CD14-positive monocyte (primary cell): ENCODE measurements around the gene NBEAL1. TPM values are rescaled to one million over a fixed set of nuclear protein-coding genes. Genes with fewer than 3 reads are reported as not detected.
"Not testable (repeated sequence)": the region's sequence is repeated elsewhere in the genome, so short reads cannot be mapped to it uniquely, and the experiment has no call there.

ENCODE experiments used
- DNase-seq, 3 donors: peaks; one replicate each; pipeline ENCODE4 v3.0.0-alpha.2; 2011 to 2022
- H2AFZ ChIP-seq: 2 replicates; pipeline ENCODE4 v1.6.0; 2012; ENCODE audit warnings: mild to moderate bottlenecking, low read depth, low read length, inconsistent platforms; ENCODE audit not compliant: insufficient read depth, poor library complexity, severe bottlenecking
- H3K27ac ChIP-seq, 2 donors: 1 replicate in 1 of 2; 2 replicates in 1 of 2; pipeline ENCODE4 v1.5.1; 2012 to 2013; ENCODE audit warnings: low read length in 2 of 2, control low read depth in 1 of 2, inconsistent platforms in 1 of 2, low read depth in 1 of 2, mild to moderate bottlenecking in 1 of 2
- H3K27me3 ChIP-seq, 2 donors: one replicate each; pipeline versions ENCODE4 v1.6.0 to v1.6.1; 2011 to 2013; ENCODE audit warnings: low read length in 2 of 2; ENCODE audit not compliant: control insufficient read depth in 2 of 2, insufficient read depth in 2 of 2
- H3K36me3 ChIP-seq, 2 donors: replicated peaks in 1 of 2; 1 replicate in 1 of 2; 2 replicates in 1 of 2; pipeline versions ENCODE4 v1.5.1 to v1.6.1; 2012 to 2013; ENCODE audit warnings: low read length in 2 of 2, control low read depth in 1 of 2, inconsistent platforms in 1 of 2, mild to moderate bottlenecking in 1 of 2; ENCODE audit not compliant: insufficient read depth in 2 of 2, control insufficient read depth in 1 of 2
- H3K4me1 ChIP-seq, 2 donors: 1 replicate in 1 of 2; 2 replicates in 1 of 2; pipeline versions ENCODE4 v1.5.1 to v1.6.1; 2012 to 2013; ENCODE audit warnings: low read length in 2 of 2, control low read depth in 1 of 2, inconsistent platforms in 1 of 2, mild to moderate bottlenecking in 1 of 2, moderate library complexity in 1 of 2; ENCODE audit not compliant: insufficient read depth in 2 of 2, control insufficient read depth in 1 of 2
- H3K4me2 ChIP-seq: replicated peaks from 2 replicates; pipeline ENCODE3; 2012; ENCODE audit warnings: low read length, moderate library complexity, mild to moderate bottlenecking; ENCODE audit not compliant: poor library complexity, severe bottlenecking; ENCODE audit errors: extremely low read depth
- H3K4me3 ChIP-seq, 3 experiments: fragments of 200-600 bp in 1 of 3; sonication (generic) in 1 of 3; replicated peaks in 1 of 3; 1 replicate in 2 of 3; 2 replicates in 1 of 3; pipeline ENCODE4 v1.5.1; 2011 to 2013; ENCODE audit warnings: low read length in 3 of 3, mild to moderate bottlenecking in 3 of 3, control low read depth in 2 of 3, low read depth in 2 of 3, inconsistent platforms in 1 of 3, moderate library complexity in 1 of 3
- H3K79me2 ChIP-seq: 2 replicates; pipeline ENCODE4 v1.6.0; 2012; ENCODE audit warnings: mild to moderate bottlenecking, control low read depth, inconsistent platforms, low read length, moderate library complexity; ENCODE audit not compliant: insufficient read depth
- H3K9ac ChIP-seq: 2 replicates; pipeline ENCODE4 v1.6.0; 2017; ENCODE audit warnings: low read length, mild to moderate bottlenecking; ENCODE audit not compliant: insufficient read depth, poor library complexity, severe bottlenecking
- H3K9me3 ChIP-seq, 2 donors: replicated peaks in 1 of 2; 1 replicate in 1 of 2; 2 replicates in 1 of 2; pipeline versions ENCODE4 v1.5.1 to v1.6.1; 2012 to 2013; ENCODE audit warnings: low read length in 2 of 2, control low read depth in 1 of 2; ENCODE audit not compliant: control insufficient read depth in 1 of 2, insufficient read depth in 1 of 2
- H4K20me1 ChIP-seq: 2 replicates; pipeline ENCODE4 v1.6.0; 2012; ENCODE audit warnings: mild to moderate bottlenecking, low read length, control low read depth, moderate library complexity; ENCODE audit not compliant: insufficient read depth
- H3K27ac Mint-ChIP-seq, 7 donors: one replicate each; pipeline ENCODE4 v1.8.0; 2020; ENCODE audit warnings: mild to moderate bottlenecking in 7 of 7, mixed read lengths in 7 of 7, moderate library complexity in 6 of 7, inconsistent platforms in 2 of 7
- H3K27me3 Mint-ChIP-seq, 3 donors: one replicate each; pipeline ENCODE4 v1.8.0; 2021 to 2022; ENCODE audit warnings: low read depth in 3 of 3, mild to moderate bottlenecking in 3 of 3, mixed read lengths in 3 of 3, moderate library complexity in 3 of 3, inconsistent platforms in 1 of 3
- H3K36me3 Mint-ChIP-seq, 2 donors: one replicate each; pipeline ENCODE4 v1.8.0; 2020; ENCODE audit warnings: mixed read lengths in 2 of 2, inconsistent platforms in 1 of 2, mild to moderate bottlenecking in 1 of 2
- H3K4me1 Mint-ChIP-seq: one replicate; pipeline ENCODE4 v1.8.0; 2020; ENCODE audit warnings: mild to moderate bottlenecking, mixed read lengths
- H3K4me3 Mint-ChIP-seq, 2 donors: one replicate each; pipeline ENCODE4 v1.8.0; 2020; ENCODE audit warnings: mild to moderate bottlenecking in 2 of 2, mixed read lengths in 2 of 2, moderate library complexity in 1 of 2
- H3K9me3 Mint-ChIP-seq, 7 donors: one replicate each; pipeline ENCODE4 v1.8.0; 2020 to 2022; ENCODE audit warnings: mixed read lengths in 7 of 7, mild to moderate bottlenecking in 6 of 7, moderate library complexity in 6 of 7, inconsistent platforms in 2 of 7
- CTCF ChIP-seq: fragments of 200-600 bp; IDR thresholded peaks from one replicate; pipeline ENCODE4 v1.8.0; 2022; ENCODE audit warnings: antibody characterized with exemption, mild to moderate bottlenecking
- WGBS: methylation state at CpG from one replicate; pipeline ENCODE4 v1.1.5; 2013; ENCODE audit warnings: missing lambda C conversion rate; ENCODE audit not compliant: insufficient coverage; 5-methylcytosine and 5-hydroxymethylcytosine counted together
- intact Hi-C, 2 donors: fragments of 100-400 bp; cut with micrococcal nuclease; formaldehyde crosslinking; loops; one replicate each; pipeline versions ENCODE4 v1.15.0 to v1.15.1; 2023
- polyA plus RNA-seq, 3 donors: library from polyadenylated mRNA; depleted of rRNA in 1 of 3; unstranded in 2 of 3; stranded (reverse) in 1 of 3; fragments of 300-500 nt in 2 of 3; fragments of >200 nt in 1 of 3; fragmentation: Illumina TruSeq in 2 of 3; gene quantifications; 1 replicate in 2 of 3; 2 replicates in 1 of 3; pipeline ENCODE4 v1.2.3, GENCODE V29; 2012 to 2021

The NBEAL1 gene
- polyA plus RNA-seq, 3 donors, result 2.5 to 5.3 (median 4.4) TPM

- intact Hi-C loops, result no loop called here
- Histone ChIP-seq H3K4me3 (no peak overlapping the region), H4K20me1 (no peaks in the 10 kb centered on the region), H3K9me3 (no peaks in the 10 kb centered on the region), H3K79me2 (no peaks in the 10 kb centered on the region), H2AFZ (no peak overlapping the region), H3K27me3 (no peaks in the 10 kb centered on the region), H3K36me3 (peaks cover 7 to 13% of the 10 kb centered on the region in 2 donors), H3K4me2 (no peak overlapping the region), H3K27ac (no peak overlapping the region), H3K9ac (no peak overlapping the region), H3K4me1 (no peaks in the 10 kb centered on the region)
- WGBS, result no CpG with 5 or more reads among the region's 1 CpG
- H3K4me3 Mint-ChIP-seq, result no peak overlapping the region
- peaks cover 27 to 42% of the 10 kb centered on the region in 2 donors for H3K36me3 Mint-ChIP-seq
- TF ChIP-seq CTCF, result no peak
- no peaks in the 10 kb centered on the region for H3K9me3 Mint-ChIP-seq
- H3K27ac Mint-ChIP-seq, result no peak overlapping the region
- no peaks in the 10 kb centered on the region for H3K27me3 Mint-ChIP-seq
- no peak for DNase-seq
- H3K4me1 Mint-ChIP-seq, result no peaks in the 10 kb centered on the region
Measured at GRCh38 chr2:203149194-203149593, 134.5 kb downstream of the NBEAL1 start.

DNA sequence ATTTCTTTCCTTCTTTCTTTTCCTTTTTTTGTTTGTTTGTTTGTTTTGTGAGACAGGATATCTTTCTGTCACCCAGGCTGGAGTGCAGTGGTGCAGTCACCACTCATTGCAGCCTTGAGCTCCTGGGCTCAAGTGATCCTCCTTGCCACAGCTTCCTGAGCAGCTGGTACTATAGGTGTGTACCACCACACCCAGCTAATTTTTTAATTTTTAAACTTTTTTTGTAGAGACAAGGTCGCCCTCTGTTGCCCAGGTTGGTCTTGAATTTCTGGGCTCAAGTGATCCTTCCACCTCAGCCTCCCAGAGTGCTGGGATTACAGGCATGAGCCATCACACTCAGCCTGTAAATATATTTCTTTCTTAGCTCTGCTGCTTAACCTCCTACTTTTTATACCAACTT lies 140.7 kb downstream of the NBEAL1 start:
- no peak for DNase-seq
- Mint-ChIP-seq H3K27ac (peak overlapping the region in 1 of 7 donors; percentile 9), H3K36me3 (peaks cover 25 to 31% of the 10 kb centered on the region in 2 donors), H3K27me3 (no peaks in the 10 kb centered on the region), H3K4me1 (no peaks in the 10 kb centered on the region), H3K4me3 (no peak overlapping the region), H3K9me3 (peaks cover 0 to 2% (median 0%) of the 10 kb centered on the region in 7 donors)
- Histone ChIP-seq H4K20me1 (no peaks in the 10 kb centered on the region), H3K4me1 (no peaks in the 10 kb centered on the region), H2AFZ (no peak overlapping the region), H3K27me3 (no peaks in the 10 kb centered on the region), H3K4me2 (no peak overlapping the region), H3K36me3 (peaks cover 0 to 6% of the 10 kb centered on the region in 2 donors), H3K79me2 (no peaks in the 10 kb centered on the region), H3K4me3 (no peak overlapping the region), H3K9ac (no peak overlapping the region), H3K9me3 (no peaks in the 10 kb centered on the region), H3K27ac (no peak overlapping the region)
- intact Hi-C loops, result no loop called here
- 86% methylated on average over 1 of the region's 1 CpG for WGBS
- TF ChIP-seq CTCF, result no peak

DNA sequence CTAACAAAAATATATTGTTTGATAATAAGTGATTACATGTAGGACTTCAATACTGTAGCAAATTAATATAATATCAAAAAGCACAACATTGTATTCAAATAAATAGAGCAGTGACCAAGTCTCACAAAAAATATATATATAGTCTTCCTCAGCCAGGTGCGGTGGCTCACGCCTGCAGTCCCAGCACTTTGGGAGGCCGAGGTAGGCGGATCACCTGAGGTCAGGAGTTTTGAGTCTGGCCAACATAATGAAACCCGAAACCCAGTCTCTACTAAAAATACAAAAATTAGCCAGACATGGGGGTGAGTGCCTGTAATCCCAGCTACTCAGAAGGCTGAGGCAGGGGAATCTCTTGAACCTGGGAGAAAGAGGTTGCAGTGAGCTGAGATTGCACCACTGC lies 148.0 kb downstream of the NBEAL1 start:
- H4K20me1 ChIP-seq, H3K27me3 Mint-ChIP-seq, H3K27me3 ChIP-seq, DNase-seq, H3K79me2 ChIP-seq, H3K9ac ChIP-seq, H3K4me1 Mint-ChIP-seq, H3K4me3 ChIP-seq, H3K9me3 ChIP-seq, intact Hi-C loops, H3K4me1 ChIP-seq, H3K9me3 Mint-ChIP-seq, H2AFZ ChIP-seq, H3K4me3 Mint-ChIP-seq, H3K4me2 ChIP-seq, H3K27ac ChIP-seq: not testable (repeated sequence)
- peaks cover 7 to 26% of the 10 kb centered on the region in 2 donors for H3K36me3 ChIP-seq
- WGBS, result no CpG with 5 or more reads among the region's 5 CpGs
- Mint-ChIP-seq H3K27ac (peak overlapping the region in 1 of 7 donors; percentile 62), H3K36me3 (peaks cover 29 to 42% of the 10 kb centered on the region in 2 donors)
